HCT116 (cell line): Measurements from ENCODE around the gene NEURL1B. TPM values are rescaled to one million over a fixed set of nuclear protein-coding genes. Genes with fewer than 3 reads are reported as not detected.

Experiments used
- ATAC-seq: fragments of 200-7000 bp; cut with Tn5 transposase; 2 replicates; pipeline ENCODE4 v1.9.1; 2020; ENCODE audit warnings: mild to moderate bottlenecking, moderate library complexity
- BruUV-seq: library from RNA; stranded (reverse); fragments of 400-500 nt; replicated peaks from 2 replicates; lab custom pipeline; 2021; lab: Mats Ljungman, UMichigan
- CTCF ChIA-PET: fragments of 300-600 bp; sonication (Branson Sonifier 250); formaldehyde crosslinking; loops from one replicate; lab custom pipeline; 2021; ENCODE audit warnings: antibody characterized with exemption; lab: Charles Lee
- POLR2A ChIA-PET: fragments of 300-600, 350-600 bp; sonication (Branson Sonifier 250); formaldehyde crosslinking; loops from one replicate; lab custom pipeline; 2021; ENCODE audit warnings: antibody characterized with exemption; lab: Charles Lee
- RAD21 ChIA-PET, 2 experiments: fragments of 300-600 bp; sonication (Branson Sonifier 250); formaldehyde crosslinking; loops; one replicate each; lab custom pipeline; 2023; ENCODE audit warnings: low total read pairs in 2 of 2; ENCODE audit not compliant: uncharacterized antibody in 2 of 2, unreplicated experiment in 2 of 2, low non-redundant PET in 1 of 2; lab: Charles Lee
- DNase-seq: peaks from one replicate; pipeline ENCODE4 v3.0.0-alpha.2; 2010; ENCODE audit warnings: low read depth, low spot score
- H2AFZ ChIP-seq: fragments of 200-600 bp; shearing (Covaris generic), sonication (generic); 2 replicates; pipeline ENCODE4 v1.6.1; 2017; ENCODE audit warnings: low read depth, mixed run types, mixed read lengths, antibody characterized with exemption, low read length; ENCODE audit not compliant: poor library complexity, severe bottlenecking
- H3K27ac ChIP-seq: 2 replicates; pipeline ENCODE4 v1.5.1; 2012; ENCODE audit warnings: low read depth, low read length
- H3K27me3 ChIP-seq: fragments of 200-600 bp; sonication (generic); 2 replicates; pipeline ENCODE4 v1.6.1; 2016; ENCODE audit warnings: mixed run types, low read length, mixed read lengths; ENCODE audit not compliant: insufficient read depth
- H3K36me3 ChIP-seq, 2 experiments: fragments of 200-500 bp in 1 of 2; fragments of 200-600 bp in 1 of 2; sonication (Bioruptor generic) in 1 of 2; sonication (generic) in 1 of 2; 2 replicates each; pipeline versions ENCODE4 v1.5.1 to v1.6.1; 2014 to 2016; ENCODE audit warnings: low read length in 2 of 2, inconsistent platforms in 1 of 2, mixed read lengths in 1 of 2, mixed run types in 1 of 2; ENCODE audit not compliant: insufficient read depth in 2 of 2, control insufficient read depth in 1 of 2
- H3K4me1 ChIP-seq, 2 experiments: fragments of 200-600 bp in 1 of 2; sonication (generic) in 1 of 2; 2 replicates each; pipeline versions ENCODE4 v1.5.1 to v1.6.1; 2012 to 2017; ENCODE audit warnings: low read length in 2 of 2, inconsistent platforms in 1 of 2, mild to moderate bottlenecking in 1 of 2, mixed read lengths in 1 of 2, mixed run types in 1 of 2, moderate library complexity in 1 of 2; ENCODE audit not compliant: insufficient read depth in 2 of 2, control insufficient read depth in 1 of 2
- H3K4me2 ChIP-seq: fragments of 200-600 bp; sonication (generic); 2 replicates; pipeline ENCODE4 v1.6.1; 2017; ENCODE audit warnings: mixed run types, low read length, mixed read lengths
- H3K4me3 ChIP-seq, 2 experiments: fragments of 200-600 bp in 1 of 2; sonication (generic) in 1 of 2; replicated peaks in 1 of 2; 2 replicates each; pipeline ENCODE4 v1.5.1; 2011 to 2016; ENCODE audit warnings: low read length in 2 of 2, control low read depth in 1 of 2, low read depth in 1 of 2, mild to moderate bottlenecking in 1 of 2, mixed read lengths in 1 of 2, mixed run types in 1 of 2
- H3K79me2 ChIP-seq: fragments of 200-600 bp; sonication (generic); 2 replicates; pipeline ENCODE4 v1.6.1; 2017; ENCODE audit warnings: mild to moderate bottlenecking, mixed run types, low read length, moderate library complexity, mixed read lengths; ENCODE audit not compliant: insufficient read depth
- H3K9ac ChIP-seq: fragments of 200-600 bp; sonication (generic); 2 replicates; pipeline ENCODE4 v1.6.1; 2016; ENCODE audit warnings: low read length, mixed read lengths
- H3K9me2 ChIP-seq: fragments of 200-600 bp; sonication (generic), shearing (Covaris generic); 2 replicates; pipeline ENCODE4 v1.6.1; 2017; ENCODE audit warnings: mixed run types, mild to moderate bottlenecking, moderate library complexity; ENCODE audit not compliant: insufficient read depth
- H3K9me3 ChIP-seq, 2 experiments: fragments of 200-500 bp in 1 of 2; fragments of 200-600 bp in 1 of 2; sonication (Bioruptor generic) in 1 of 2; sonication (generic) in 1 of 2; 2 replicates each; pipeline ENCODE4 v1.6.1; 2014 to 2017; ENCODE audit warnings: low read length in 2 of 2, mixed read lengths in 2 of 2, inconsistent platforms in 1 of 2, low read depth in 1 of 2, mild to moderate bottlenecking in 1 of 2, mixed run types in 1 of 2, moderate library complexity in 1 of 2; ENCODE audit not compliant: control insufficient read depth in 1 of 2, insufficient read depth in 1 of 2
- H4K20me1 ChIP-seq: fragments of 200-600 bp; sonication (generic), shearing (Covaris generic); 2 replicates; pipeline ENCODE4 v1.6.1; 2017; ENCODE audit warnings: mixed run types, mild to moderate bottlenecking, moderate library complexity; ENCODE audit not compliant: insufficient read depth
- CEBPB ChIP-seq: IDR thresholded peaks from 2 replicates; pipeline ENCODE4 v1.6.1; 2012; ENCODE audit warnings: low read depth
- CTCF ChIP-seq, 3 experiments: fragments of 200-600 bp in 1 of 3; sonication (generic) in 1 of 3; IDR thresholded peaks in 2 of 3; conservative IDR thresholded peaks in 1 of 3; 2 replicates each; pipeline ENCODE4 v1.5.1; 2012 to 2017; ENCODE audit warnings: low read depth in 2 of 3, low read length in 2 of 3, antibody characterized with exemption in 1 of 3, borderline replicate concordance in 1 of 3, control low read depth in 1 of 3, mild to moderate bottlenecking in 1 of 3, mixed read lengths in 1 of 3, mixed run types in 1 of 3, moderate library complexity in 1 of 3; ENCODE audit not compliant: insufficient read depth in 1 of 3
- ELF1 ChIP-seq: IDR thresholded peaks from 2 replicates; pipeline ENCODE4 v1.6.1; 2012; ENCODE audit warnings: low read depth, borderline replicate concordance
- JUND ChIP-seq: IDR thresholded peaks from 2 replicates; pipeline ENCODE4 v1.6.1; 2012
- MAX ChIP-seq: IDR thresholded peaks from 2 replicates; pipeline ENCODE4 v1.6.1; 2012
- POLR2AphosphoS5 ChIP-seq: IDR thresholded peaks from 2 replicates; pipeline ENCODE4 v1.6.1; 2011; ENCODE audit warnings: mild to moderate bottlenecking, low read depth, low read length, moderate library complexity
- RAD21 ChIP-seq: IDR thresholded peaks from 2 replicates; pipeline ENCODE4 v1.6.1; 2012; ENCODE audit warnings: low read depth, mild to moderate bottlenecking
- ZNF274 ChIP-seq: fragments of 200-500 bp; sonication (Bioruptor generic); IDR thresholded peaks from 2 replicates; pipeline ENCODE4 v1.6.1; 2014; ENCODE audit warnings: mild to moderate bottlenecking, low read depth, low read length, inconsistent platforms
- intact Hi-C: fragments of 100-400 bp; cut with micrococcal nuclease; formaldehyde crosslinking; loops from 2 replicates; pipeline ENCODE4 v1.10.0; 2022
- total RNA-seq: library from RNA; stranded (reverse); gene quantifications from one replicate; pipeline ENCODE4 v1.2.1, GENCODE V29; 2021; ENCODE audit not compliant: unreplicated experiment

NEURL1B gene
- total RNA-seq, 1 experiment from 2014 or later: 5.8 TPM

- RAD21 ChIA-PET: no interaction called here
- CTCF ChIA-PET: no interaction called here
- no peaks in the 10 kb centered on the region for H3K79me2 ChIP-seq
- H3K4me3 ChIP-seq: peak overlapping the region; percentile 48 to 75
- H2AFZ ChIP-seq: peak overlapping the region; percentile 96
- H4K20me1 ChIP-seq: no peaks in the 10 kb centered on the region
- H3K27ac ChIP-seq: no peak overlapping the region
- DNase-seq: no peak
- no peak for ATAC-seq
- H3K9me3 ChIP-seq: no peaks in the 10 kb centered on the region
- intact Hi-C loops: no loop called here
- H3K9me2 ChIP-seq: no peaks in the 10 kb centered on the region
- H3K27me3 ChIP-seq: no peaks in the 10 kb centered on the region
- peak overlapping the region; percentile 96 for H3K4me2 ChIP-seq
- no peak for TF ChIP-seq ZNF274
- TF ChIP-seq POLR2AphosphoS5: no peak
- no peak for TF ChIP-seq CTCF (IDR thresholded peaks at IDR 0.05 in 2 of 3, conservative IDR thresholded peaks at IDR 0.05 in 1 of 3; ENCODE audit: borderline replicate concordance in 1 of 3, insufficient read depth in 1 of 3, low read depth in 2 of 3, low read length in 2 of 3)
- no peak for TF ChIP-seq JUND
- TF ChIP-seq RAD21: no peak
- no peak for TF ChIP-seq CEBPB
- H3K36me3 ChIP-seq: no peaks in the 10 kb centered on the region
- peak overlapping the region; percentile 72 for H3K9ac ChIP-seq
- BruUV-seq: no TSS peak
- POLR2A ChIA-PET: no interaction called here
- H3K4me1 ChIP-seq: peaks cover 19 to 28% of the 10 kb centered on the region in 2 experiments
Observed at GRCh38 chr5:172640139-172640538, 924 bp upstream of the NEURL1B start.

GRCh38 chr5:172641359-172642050 is 442 bp downstream of the NEURL1B start:
- peak overlapping the region; percentile 78 for H2AFZ ChIP-seq
- BruUV-seq: no TSS peak

More at GRCh38 chr5:172641359-172642050, 442 bp downstream of the NEURL1B start:
- Histone ChIP-seq H3K9me2 (no peaks in the 10 kb centered on the region), H3K4me2 (peak overlapping the region; percentile 96), H3K9me3 (no peaks in the 10 kb centered on the region), H3K9ac (peak overlapping the region; percentile 62), H3K79me2 (no peaks in the 10 kb centered on the region), H3K4me3 (peak overlapping the region; percentile 58 to 75), H4K20me1 (no peaks in the 10 kb centered on the region), H3K27me3 (no peaks in the 10 kb centered on the region), H3K27ac (peak overlapping the region; percentile 27; the same call in 1 of the 2 replicates), H3K36me3 (no peaks in the 10 kb centered on the region), H3K4me1 (peaks cover 19 to 28% of the 10 kb centered on the region in 2 experiments)
- peak; percentile 66 for ATAC-seq
- DNase-seq: no peak
- ChIA-PET CTCF (interaction anchor here (1.3 kb wide), 1 partner anchor 188 kb away, joined by 3 read pairs; no protein-coding TSS in a partner anchor), RAD21 (no interaction called here), POLR2A (no interaction called here)
- intact Hi-C loops: no loop called here
- peak; percentile 2 to 55 (median 21); a peak in 2 of 6 replicates for TF ChIP-seq CTCF (IDR thresholded peaks at IDR 0.05 in 2 of 3, conservative IDR thresholded peaks at IDR 0.05 in 1 of 3; ENCODE audit: borderline replicate concordance in 1 of 3, insufficient read depth in 1 of 3, low read depth in 2 of 3, low read length in 2 of 3)
- no peak for TF ChIP-seq MAX
- TF ChIP-seq ELF1: no peak
